Gastrocnemius medialis (tissue), 4 donors: Measurements from ENCODE around the gene PTGR3. TPM values are rescaled to one million over a fixed set of nuclear protein-coding genes. Genes with fewer than 3 reads are reported as not detected.
"Not testable (repeated sequence)": the region's sequence is repeated elsewhere in the genome, so short reads cannot be mapped to it uniquely, and the experiment has no call there.

ENCODE experiments used
- ATAC-seq, 2 donors: fragments of 150-250 bp; one replicate each; pipeline ENCODE4 v1.9.1; 2016
- DNase-seq, 2 donors: peaks; one replicate each; pipeline ENCODE4 v3.0.0-alpha.2; 2019
- H3K27ac ChIP-seq, 4 donors: fragments of 200-600 bp; sonication (generic); 1 replicate in 1 of 4; 2 replicates in 3 of 4; pipeline ENCODE4 v1.5.1; 2016 to 2018; ENCODE audit warnings: mild to moderate bottlenecking in 2 of 4, moderate library complexity in 1 of 4
- H3K27me3 ChIP-seq, 3 donors: fragments of 200-600 bp; sonication (generic) in 2 of 3; 1 replicate in 1 of 3; 2 replicates in 2 of 3; pipeline versions ENCODE4 v1.5.1 to v1.6.0; 2016 to 2019; ENCODE audit warnings: mild to moderate bottlenecking in 1 of 3, moderate library complexity in 1 of 3
- H3K36me3 ChIP-seq, 2 donors: fragments of 200-600 bp; sonication (generic) in 1 of 2; one replicate each; pipeline ENCODE4 v1.5.1; 2017 to 2018
- H3K4me1 ChIP-seq, 2 donors: fragments of 200-600 bp; sonication (generic) in 1 of 2; one replicate each; pipeline ENCODE4 v1.5.1; 2016 to 2017; ENCODE audit warnings: mild to moderate bottlenecking in 2 of 2
- H3K4me3 ChIP-seq, 4 donors: fragments of 200-600 bp; sonication (generic) in 3 of 4; 1 replicate in 1 of 4; 2 replicates in 3 of 4; pipeline ENCODE4 v1.5.1; 2016 to 2019; ENCODE audit warnings: mild to moderate bottlenecking in 2 of 4
- H3K9me3 ChIP-seq, 3 donors: fragments of 200-600 bp; sonication (generic) in 2 of 3; 1 replicate in 1 of 3; 2 replicates in 2 of 3; pipeline ENCODE4 v1.5.1; 2016 to 2019
- CTCF ChIP-seq, 5 experiments: fragments of 450-650 bp in 3 of 5; fragments of 200-600 bp in 2 of 5; sonication (generic) in 2 of 5; IDR thresholded peaks in 4 of 5; conservative IDR thresholded peaks in 1 of 5; 1 replicate in 4 of 5; 2 replicates in 1 of 5; pipeline ENCODE4 v1.5.1; 2016 to 2019; ENCODE audit warnings: antibody characterized with exemption in 5 of 5, mild to moderate bottlenecking in 3 of 5, moderate library complexity in 3 of 5
- POLR2A ChIP-seq, 2 donors: fragments of 450-650 bp; IDR thresholded peaks; one replicate each; pipeline ENCODE4 v1.6.1; 2017; ENCODE audit warnings: antibody characterized with exemption in 2 of 2, mild to moderate bottlenecking in 2 of 2, moderate library complexity in 2 of 2
- in situ Hi-C, 4 donors: fragments of 200-750 bp; cut with MboI; loops; one replicate each; pipeline versions ENCODE4 v1.15.0 to v1.8.0; 2017; ENCODE audit warnings: low sequenced_read_pairs in 4 of 4
- intact Hi-C: fragments of 100-400 bp; cut with DNase I; formaldehyde crosslinking; loops from one replicate; pipeline ENCODE4 v1.15.1; 2023; ENCODE audit warnings: low total_unique reads
- total RNA-seq, 4 donors: library from RNA; depleted of rRNA; stranded (reverse); fragments of >200 nt; gene quantifications; one replicate each; pipeline versions ENCODE4 v1.1.0 to v1.2.3, GENCODE V29; 2016

The PTGR3 gene
- total RNA-seq, 4 donors from 2014 or later, result 25.7 to 34.0 (median 29.9) TPM

- no peaks in the 10 kb centered on the region for H3K9me3 ChIP-seq
- no peak for DNase-seq
- intact Hi-C loops, result no loop called here
- no peak overlapping the region for H3K27ac ChIP-seq
- no peaks in the 10 kb centered on the region for H3K36me3 ChIP-seq
- no peaks in the 10 kb centered on the region for H3K27me3 ChIP-seq
- ATAC-seq, result no peak
- H3K4me3 ChIP-seq, result no peak overlapping the region
- in situ Hi-C loops, result no loop called here
- no peak for TF ChIP-seq POLR2A (IDR thresholded peaks at IDR 0.05)
- peaks cover 2 to 6% of the 10 kb centered on the region in 2 donors for H3K4me1 ChIP-seq
These were observed 16.0 kb downstream of the PTGR3 start for GRCh38 chr18:75192899-75193298.

GRCh38 chr18:75189696-75190095 lies 19.2 kb downstream of the PTGR3 start:
- DNase-seq, result no peak
- ATAC-seq, result no peak
- Histone ChIP-seq H3K27me3 (no peaks in the 10 kb centered on the region), H3K27ac (no peak overlapping the region), H3K4me1 (no peaks in the 10 kb centered on the region), H3K9me3 (no peaks in the 10 kb centered on the region), H3K36me3 (no peaks in the 10 kb centered on the region), H3K4me3 (no peak overlapping the region)
- no peak for TF ChIP-seq POLR2A (IDR thresholded peaks at IDR 0.05)
- no peak for TF ChIP-seq CTCF (IDR thresholded peaks at IDR 0.05 in 4 of 5, conservative IDR thresholded peaks at IDR 0.05 in 1 of 5)
- in situ Hi-C loops, result no loop called here
- intact Hi-C loops, result no loop called here

GRCh38 chr18:75187702-75188101 lies 21.2 kb downstream of the PTGR3 start:
- H3K4me3 ChIP-seq, intact Hi-C loops, H3K27me3 ChIP-seq, H3K36me3 ChIP-seq, ATAC-seq, DNase-seq, H3K27ac ChIP-seq, H3K9me3 ChIP-seq, in situ Hi-C loops, H3K4me1 ChIP-seq: not testable (repeated sequence)

GRCh38 chr18:75185460-75185859 lies 23.5 kb downstream of the PTGR3 start:
- H3K36me3 ChIP-seq, result no peaks in the 10 kb centered on the region
- no peaks in the 10 kb centered on the region for H3K4me1 ChIP-seq
- intact Hi-C loops (no loop called here), in situ Hi-C loops (no loop called here)
- no peak overlapping the region for H3K27ac ChIP-seq
- TF ChIP-seq POLR2A (IDR thresholded peaks at IDR 0.05) (no peak), CTCF (IDR thresholded peaks at IDR 0.05 in 4 of 5, conservative IDR thresholded peaks at IDR 0.05 in 1 of 5) (no peak)
- H3K9me3 ChIP-seq, result no peaks in the 10 kb centered on the region
- H3K4me3 ChIP-seq, result no peak overlapping the region
- DNase-seq, result no peak
- ATAC-seq, result no peak
- no peaks in the 10 kb centered on the region for H3K27me3 ChIP-seq

GRCh38 chr18:75183973-75184493 lies 24.9 kb downstream of the PTGR3 start:
- no peak overlapping the region for H3K27ac ChIP-seq
- H3K27me3 ChIP-seq, result no peaks in the 10 kb centered on the region
- in situ Hi-C loops, result no loop called here
- TF ChIP-seq POLR2A (IDR thresholded peaks at IDR 0.05) (no peak), CTCF (IDR thresholded peaks at IDR 0.05 in 4 of 5, conservative IDR thresholded peaks at IDR 0.05 in 1 of 5) (no peak)
- intact Hi-C loops, result no loop called here
- DNase-seq (no peak), ATAC-seq (no peak)
- no peaks in the 10 kb centered on the region for H3K36me3 ChIP-seq
- H3K4me1 ChIP-seq, result no peaks in the 10 kb centered on the region
- H3K9me3 ChIP-seq, result no peaks in the 10 kb centered on the region
- no peak overlapping the region for H3K4me3 ChIP-seq

GRCh38 chr18:75183524-75183923 lies 25.4 kb downstream of the PTGR3 start:
- in situ Hi-C loops, result no loop called here
- Histone ChIP-seq H3K4me1 (no peaks in the 10 kb centered on the region), H3K4me3 (no peak overlapping the region), H3K36me3 (no peaks in the 10 kb centered on the region), H3K27ac (no peak overlapping the region), H3K27me3 (no peaks in the 10 kb centered on the region), H3K9me3 (no peaks in the 10 kb centered on the region)
- ATAC-seq (no peak), DNase-seq (no peak)
- intact Hi-C loops, result no loop called here
- TF ChIP-seq CTCF (IDR thresholded peaks at IDR 0.05 in 4 of 5, conservative IDR thresholded peaks at IDR 0.05 in 1 of 5) (no peak), POLR2A (IDR thresholded peaks at IDR 0.05) (no peak)
